MCF 10A (cell line): Measurements from ENCODE around the gene CRAMP1. TPM values are rescaled to one million over a fixed set of nuclear protein-coding genes. Genes with fewer than 3 reads are reported as not detected.

Experiments
- BruUV-seq: library from RNA; stranded (reverse); fragments of 400-500 nt; replicated peaks from 2 replicates; lab custom pipeline; 2021; lab: Mats Ljungman, UMichigan
- CTCF ChIA-PET: fragments of 300-600 bp; sonication (Branson Sonifier 250); formaldehyde crosslinking; extraction: SDS; loops from one replicate; lab custom pipeline; 2021; ENCODE audit warnings: antibody characterized with exemption, inconsistent platforms; lab: Yijun Ruan, JAX
- POLR2A ChIA-PET: fragments of 300-600, 350-650 bp; sonication (Branson Sonifier 250); formaldehyde crosslinking; extraction: SDS; loops from one replicate; lab custom pipeline; 2020; ENCODE audit warnings: antibody characterized with exemption, inconsistent platforms; lab: Yijun Ruan, JAX
- DNase-seq: peaks from one replicate; pipeline ENCODE4 v3.0.0-alpha.2; 2018; ENCODE audit not compliant: unreplicated experiment
- H3K27ac Mint-ChIP-seq: one replicate; pipeline ENCODE4 v1.8.0; 2022; ENCODE audit warnings: mild to moderate bottlenecking, low read depth, mixed read lengths; ENCODE audit not compliant: unreplicated experiment
- H3K27me3 Mint-ChIP-seq: one replicate; pipeline ENCODE4 v1.8.0; 2022; ENCODE audit warnings: mixed read lengths; ENCODE audit not compliant: insufficient read depth, unreplicated experiment
- H3K36me3 Mint-ChIP-seq: one replicate; pipeline ENCODE4 v1.8.0; 2022; ENCODE audit warnings: mild to moderate bottlenecking, moderate library complexity, mixed read lengths; ENCODE audit not compliant: insufficient read depth, unreplicated experiment
- H3K4me1 Mint-ChIP-seq: one replicate; pipeline ENCODE4 v1.8.0; 2022; ENCODE audit warnings: mixed read lengths; ENCODE audit not compliant: insufficient read depth, unreplicated experiment
- H3K4me3 Mint-ChIP-seq: one replicate; pipeline ENCODE4 v1.8.0; 2022; ENCODE audit warnings: mild to moderate bottlenecking, moderate library complexity, mixed read lengths; ENCODE audit not compliant: unreplicated experiment
- H3K9me3 Mint-ChIP-seq: one replicate; pipeline ENCODE4 v1.8.0; 2022; ENCODE audit warnings: mixed read lengths; ENCODE audit not compliant: unreplicated experiment
- CTCF ChIP-seq: fragments of 200-600 bp; IDR thresholded peaks from one replicate; pipeline ENCODE4 v1.8.0; 2022; ENCODE audit warnings: antibody characterized with exemption, mild to moderate bottlenecking; ENCODE audit not compliant: unreplicated experiment
- intact Hi-C: fragments of 100-400 bp; cut with micrococcal nuclease; formaldehyde crosslinking; loops from 2 replicates; pipeline ENCODE4 v1.14.1; 2022
- total RNA-seq: library from RNA; stranded (reverse); gene quantifications from 2 replicates; pipeline ENCODE4 v1.2.3, GENCODE V29; 2022

CRAMP1 gene
- total RNA-seq, 1 experiment from 2014 or later = 26.3 TPM

- Mint-ChIP-seq H3K4me1 (peaks cover 9% of the 10 kb centered on the region), H3K36me3 (peaks cover 1% of the 10 kb centered on the region), H3K27me3 (no peaks in the 10 kb centered on the region), H3K9me3 (no peaks in the 10 kb centered on the region), H3K27ac (no peak overlapping the region), H3K4me3 (no peak overlapping the region)
- DNase-seq = no peak
- intact Hi-C loops = no loop called here
- no peak for TF ChIP-seq CTCF
- POLR2A ChIA-PET = interaction anchor here (0.6 to 1.2 kb wide), 6 partner anchors 11 to 117 kb away, joined by 3 to 5 read pairs (median 3); partner anchors contain the start of gene JPT2
- CTCF ChIA-PET = interaction anchor here (0.6 kb wide), 1 partner anchor 11 kb away, joined by 3 read pairs; no protein-coding TSS in a partner anchor
- no TSS peak for BruUV-seq
Observed at GRCh38 chr16:1710811-1711507, 98.8 kb downstream of the CRAMP1 start.

GRCh38 chr16:1712791-1713261, 100.7 kb downstream of the CRAMP1 start:
- H3K4me3 Mint-ChIP-seq = no peak overlapping the region
- DNase-seq = no peak
- intact Hi-C loops = no loop called here
- H3K27me3 Mint-ChIP-seq = no peaks in the 10 kb centered on the region
- CTCF ChIA-PET = interaction anchor here (0.6 to 1.1 kb wide), 2 partner anchors 11 to 37 kb away, joined by 3 read pairs; no protein-coding TSS in a partner anchor
- BruUV-seq = no TSS peak
- no peaks in the 10 kb centered on the region for H3K9me3 Mint-ChIP-seq
- TF ChIP-seq CTCF = no peak
- peaks cover 3% of the 10 kb centered on the region for H3K4me1 Mint-ChIP-seq
- POLR2A ChIA-PET = interaction anchor here (0.6 to 1.3 kb wide), 2 partner anchors 9 to 59 kb away, joined by 3 read pairs; no protein-coding TSS in a partner anchor
- no peaks in the 10 kb centered on the region for H3K36me3 Mint-ChIP-seq
- no peak overlapping the region for H3K27ac Mint-ChIP-seq

GRCh38 chr16:1713331-1713730, 101.2 kb downstream of the CRAMP1 start:
- Mint-ChIP-seq H3K4me3 (no peak overlapping the region), H3K27ac (no peak overlapping the region), H3K9me3 (no peaks in the 10 kb centered on the region), H3K27me3 (no peaks in the 10 kb centered on the region), H3K36me3 (no peaks in the 10 kb centered on the region), H3K4me1 (no peaks in the 10 kb centered on the region)
- ChIA-PET POLR2A (interaction anchor here (0.6 to 1.3 kb wide), 2 partner anchors 8 to 59 kb away, joined by 3 read pairs; no protein-coding TSS in a partner anchor), CTCF (interaction anchor here (0.6 to 1.1 kb wide), 2 partner anchors 10 to 38 kb away, joined by 3 read pairs; no protein-coding TSS in a partner anchor)
- intact Hi-C loops = no loop called here
- TF ChIP-seq CTCF = no peak
- no TSS peak for BruUV-seq
- no peak for DNase-seq

- ChIA-PET POLR2A (no interaction called here), CTCF (interaction anchor here (1.1 kb wide), 1 partner anchor 10 kb away, joined by 3 read pairs; no protein-coding TSS in a partner anchor)
- Mint-ChIP-seq H3K4me1 (no peaks in the 10 kb centered on the region), H3K4me3 (no peak overlapping the region), H3K9me3 (no peaks in the 10 kb centered on the region), H3K27ac (no peak overlapping the region), H3K36me3 (peaks cover under 1% of the 10 kb centered on the region), H3K27me3 (no peaks in the 10 kb centered on the region)
- no peak for TF ChIP-seq CTCF
- no peak for DNase-seq
- BruUV-seq = no TSS peak
- intact Hi-C loops = no loop called here
Observed at GRCh38 chr16:1713933-1714332, 101.8 kb downstream of the CRAMP1 start.
